ENCODE data around the gene RIN3.

RIN3 gene

GRCh38 chr14:92513204-92513965 is at the start of gene RIN3:
Gene RIN3 (plus strand): TSS chr14:92513781. CDS start chr14:92513933, 152 bp downstream.
- DNase-seq, result peak; percentile 51

- DNase-seq, result no peak
Observed at GRCh38 chr14:92464156-92464555, 49.4 kb upstream of the RIN3 start.

- DNase-seq, result no peak
Observed at GRCh38 chr14:92464716-92465115, 48.9 kb upstream of the RIN3 start.

GRCh38 chr14:92465353-92466055 is 48.1 kb upstream of the RIN3 start:
- DNase-seq, result no peak

GRCh38 chr14:92466059-92466458 is 47.5 kb upstream of the RIN3 start:
- DNase-seq, result no peak

GRCh38 chr14:92469515-92469914 is 44.1 kb upstream of the RIN3 start:
- no peak for DNase-seq

GRCh38 chr14:92470215-92470614 is 43.4 kb upstream of the RIN3 start:
- DNase-seq, result no peak

GRCh38 chr14:92470811-92471210 is 42.8 kb upstream of the RIN3 start:
- DNase-seq, result no peak

- DNase-seq, result no peak
Observed at GRCh38 chr14:92471919-92472318, 41.7 kb upstream of the RIN3 start.

GRCh38 chr14:92472860-92473259 is 40.7 kb upstream of the RIN3 start:
- no peak for DNase-seq

GRCh38 chr14:92473261-92473968 is 40.2 kb upstream of the RIN3 start:
- DNase-seq, result no peak

GRCh38 chr14:92473969-92474535 is 39.5 kb upstream of the RIN3 start:
- DNase-seq, result no peak

- no peak for DNase-seq
Observed at GRCh38 chr14:92475037-92475436, 38.5 kb upstream of the RIN3 start.

GRCh38 chr14:92475451-92476187 is 38.0 kb upstream of the RIN3 start:
- DNase-seq, result no peak

GRCh38 chr14:92480856-92481255 is 32.7 kb upstream of the RIN3 start:
- DNase-seq, result no peak

GRCh38 chr14:92481386-92481785 is 32.2 kb upstream of the RIN3 start:
- DNase-seq, result no peak

- no peak for DNase-seq
Observed at GRCh38 chr14:92481811-92482555, 31.6 kb upstream of the RIN3 start.

- no peak for DNase-seq
Observed at GRCh38 chr14:92482621-92483319, 30.8 kb upstream of the RIN3 start.

- DNase-seq, result no peak
Observed at GRCh38 chr14:92484132-92484823, 29.3 kb upstream of the RIN3 start.

GRCh38 chr14:92486881-92487280 is 26.7 kb upstream of the RIN3 start:
- DNase-seq, result no peak
